GM19351 (cell line): Measurements from ENCODE around the gene SCG3.

Experiments
- ATAC-seq: cut with Tn5 transposase; IDR thresholded peaks from one replicate; pipeline ENCODE4 v1.9.1; 2021; ENCODE audit warnings: mild to moderate bottlenecking, moderate library complexity; ENCODE audit not compliant: unreplicated experiment

SCG3 gene

GRCh38 chr15:51726302-51727073, 45.2 kb downstream of the SCG3 start:
- ATAC-seq: peak; percentile 89

- ATAC-seq: no peak
Measured at GRCh38 chr15:51727141-51727897, 46.0 kb downstream of the SCG3 start.

- peak; percentile 62 for ATAC-seq
Measured at GRCh38 chr15:51731549-51732267, 50.4 kb downstream of the SCG3 start.

GRCh38 chr15:51732646-51733045, 51.3 kb downstream of the SCG3 start:
- ATAC-seq: no peak

- ATAC-seq: no peak
Measured at GRCh38 chr15:51735228-51736010, 54.1 kb downstream of the SCG3 start.

- no peak for ATAC-seq
Measured at GRCh38 chr15:51736069-51736468, 54.8 kb downstream of the SCG3 start.

GRCh38 chr15:51736751-51737521, 55.6 kb downstream of the SCG3 start:
- ATAC-seq: peak; percentile 38

GRCh38 chr15:51737522-51738305, 56.4 kb downstream of the SCG3 start, which contains the start of gene LYSMD2:
LYSMD2 (minus strand) TSS chr15:51737655; CDS start chr15:51737622, 33 bp downstream.
- peak; percentile 49 for ATAC-seq

GRCh38 chr15:51738553-51738952, 57.2 kb downstream of the SCG3 start:
- no peak for ATAC-seq

- no peak for ATAC-seq
Measured at GRCh38 chr15:51739061-51739712, 57.9 kb downstream of the SCG3 start.

GRCh38 chr15:51749307-51749706, 68.0 kb downstream of the SCG3 start:
- ATAC-seq: no peak

- no peak for ATAC-seq
Measured at GRCh38 chr15:51750186-51750585, 68.9 kb downstream of the SCG3 start.

- peak; percentile 73 for ATAC-seq
Measured at GRCh38 chr15:51750792-51751696, 69.7 kb downstream of the SCG3 start, which contains the start of gene TMOD2. TMOD2 (plus strand) TSS chr15:51751597; CDS start chr15:51766442, 14,845 bp downstream.

- ATAC-seq: peak; percentile 52
Measured at GRCh38 chr15:51751697-51752683, 70.7 kb downstream of the SCG3 start.

GRCh38 chr15:51752888-51753287, 71.6 kb downstream of the SCG3 start:
- ATAC-seq: no peak

- no peak for ATAC-seq
Measured at GRCh38 chr15:51754267-51754666, 73.0 kb downstream of the SCG3 start.
